Measurements from ENCODE around the gene VWA3B.
A peak's percentile ranks its signal among the peaks of the same experiment; 100 is the strongest.
"Not testable (repeated sequence)": the region's sequence is repeated elsewhere in the genome, so short reads cannot be mapped to it uniquely, and the experiment has no call there.

VWA3B gene

GRCh38 chr2:98134172-98135005, 47.4 kb downstream of the VWA3B start:
- no peak for DNase-seq

GRCh38 chr2:98137196-98137595, 50.2 kb downstream of the VWA3B start:
- no peak for DNase-seq

- DNase-seq: not testable (repeated sequence)
Measured at GRCh38 chr2:98138978-98139377, 52.0 kb downstream of the VWA3B start.

GRCh38 chr2:98140210-98140609, 53.2 kb downstream of the VWA3B start:
- DNase-seq: peak; percentile 69

- DNase-seq: no peak
Measured at GRCh38 chr2:98142106-98142791, 55.3 kb downstream of the VWA3B start.

- no peak for DNase-seq
Measured at GRCh38 chr2:98145070-98145469, 58.1 kb downstream of the VWA3B start.

- not testable (repeated sequence) for DNase-seq
Measured at GRCh38 chr2:98147900-98148299, 60.9 kb downstream of the VWA3B start.

- no peak for DNase-seq
Measured at GRCh38 chr2:98148595-98149332, 61.8 kb downstream of the VWA3B start.

- DNase-seq: peak; percentile 50
Measured at GRCh38 chr2:98149333-98149697, 62.3 kb downstream of the VWA3B start.

- DNase-seq: no peak
Measured at GRCh38 chr2:98153481-98153880, 66.5 kb downstream of the VWA3B start.

GRCh38 chr2:98155291-98155690, 68.3 kb downstream of the VWA3B start:
- no peak for DNase-seq

GRCh38 chr2:98155716-98156115, 68.7 kb downstream of the VWA3B start:
- DNase-seq: no peak

- DNase-seq: no peak
Measured at GRCh38 chr2:98156304-98156703, 69.3 kb downstream of the VWA3B start.

- DNase-seq: no peak
Measured at GRCh38 chr2:98157557-98157956, 70.6 kb downstream of the VWA3B start.

- no peak for DNase-seq
Measured at GRCh38 chr2:98158305-98158704, 71.3 kb downstream of the VWA3B start.

GRCh38 chr2:98160554-98160953, 73.6 kb downstream of the VWA3B start:
- DNase-seq: no peak

- no peak for DNase-seq
Measured at GRCh38 chr2:98161186-98161585, 74.2 kb downstream of the VWA3B start.

GRCh38 chr2:98164256-98164655, 77.3 kb downstream of the VWA3B start:
- DNase-seq: no peak

- no peak for DNase-seq
Measured at GRCh38 chr2:98165516-98166071, 78.6 kb downstream of the VWA3B start.

GRCh38 chr2:98167916-98168315, 80.9 kb downstream of the VWA3B start:
- DNase-seq: no peak

- DNase-seq: no peak
Measured at GRCh38 chr2:98170076-98170475, 83.1 kb downstream of the VWA3B start.

GRCh38 chr2:98172150-98172765, 85.3 kb downstream of the VWA3B start:
- DNase-seq: no peak

- no peak for DNase-seq
Measured at GRCh38 chr2:98172951-98173350, 86.0 kb downstream of the VWA3B start.

Measured in SHP77 treated with DMSO at 0.1 percent for 48 hours (cell line).